Measurements from ENCODE around the gene SLC41A3. TPM values are rescaled to one million over a fixed set of nuclear protein-coding genes. Genes with fewer than 3 reads are reported as not detected.
"Not testable (repeated sequence)": the region's sequence is repeated elsewhere in the genome, so short reads cannot be mapped to it uniquely, and the experiment has no call there.

Gene SLC41A3
- total RNA-seq, 4 donors from 2014 or later: 22.7 to 41.5 (median 29.1) TPM

DNA sequence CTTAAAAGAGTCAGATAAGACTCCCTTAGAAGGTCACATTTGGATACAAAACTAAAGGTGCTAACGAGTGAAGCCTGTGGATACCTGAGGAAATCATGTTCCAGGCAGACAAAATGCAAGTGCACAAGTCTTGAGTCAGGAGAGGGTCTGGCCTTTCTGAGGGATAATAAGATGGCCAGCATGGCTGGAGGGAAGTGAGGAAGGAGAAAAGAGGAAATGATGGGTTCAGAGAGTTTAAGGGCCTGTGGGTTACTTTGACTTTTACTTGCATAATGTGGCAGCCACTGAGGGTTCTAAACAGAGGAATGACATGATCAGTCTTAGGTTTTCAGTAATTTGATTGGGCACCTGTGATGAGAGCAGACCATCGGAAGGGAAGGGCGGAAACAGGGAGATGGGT is 118.4 kb downstream of the SLC41A3 start:
- in situ Hi-C loops (cut with MboI; ENCODE audit: low pct_ligation_motif_present in 1 of 4, low pct_unique_long_range_greater_than_20kb in 1 of 4, low sequenced_read_pairs in 3 of 4) (no loop called here), intact Hi-C loops (cut with DNase I; ENCODE audit: low total_unique reads) (no loop called here)

GRCh38 chr3:125963834-125964233 is 120.1 kb downstream of the SLC41A3 start:
- H3K27me3 ChIP-seq: peaks cover 21% of the 10 kb centered on the region
- intact Hi-C loops (cut with DNase I; ENCODE audit: low total_unique reads); H3K36me3 ChIP-seq; in situ Hi-C loops (cut with MboI; ENCODE audit: low pct_ligation_motif_present in 1 of 4, low pct_unique_long_range_greater_than_20kb in 1 of 4, low sequenced_read_pairs in 3 of 4); H3K9me3 ChIP-seq; H3K4me3 ChIP-seq; H3K4me1 ChIP-seq; H3K27ac ChIP-seq; DNase-seq: not testable (repeated sequence)
- 59 to 83% methylated on average over 1 of the region's 1 CpG for WGBS, 2 donors (ENCODE audit: low coverage in 1 of 2)

More for the DNA sequence above, 118.4 kb downstream of the SLC41A3 start:
- whole genome bisulfite sequencing, 2 donors (ENCODE audit: low coverage in 1 of 2): 71 to 86% methylated on average over 3 of the region's 3 CpGs
- TF ChIP-seq, protein P1, sequence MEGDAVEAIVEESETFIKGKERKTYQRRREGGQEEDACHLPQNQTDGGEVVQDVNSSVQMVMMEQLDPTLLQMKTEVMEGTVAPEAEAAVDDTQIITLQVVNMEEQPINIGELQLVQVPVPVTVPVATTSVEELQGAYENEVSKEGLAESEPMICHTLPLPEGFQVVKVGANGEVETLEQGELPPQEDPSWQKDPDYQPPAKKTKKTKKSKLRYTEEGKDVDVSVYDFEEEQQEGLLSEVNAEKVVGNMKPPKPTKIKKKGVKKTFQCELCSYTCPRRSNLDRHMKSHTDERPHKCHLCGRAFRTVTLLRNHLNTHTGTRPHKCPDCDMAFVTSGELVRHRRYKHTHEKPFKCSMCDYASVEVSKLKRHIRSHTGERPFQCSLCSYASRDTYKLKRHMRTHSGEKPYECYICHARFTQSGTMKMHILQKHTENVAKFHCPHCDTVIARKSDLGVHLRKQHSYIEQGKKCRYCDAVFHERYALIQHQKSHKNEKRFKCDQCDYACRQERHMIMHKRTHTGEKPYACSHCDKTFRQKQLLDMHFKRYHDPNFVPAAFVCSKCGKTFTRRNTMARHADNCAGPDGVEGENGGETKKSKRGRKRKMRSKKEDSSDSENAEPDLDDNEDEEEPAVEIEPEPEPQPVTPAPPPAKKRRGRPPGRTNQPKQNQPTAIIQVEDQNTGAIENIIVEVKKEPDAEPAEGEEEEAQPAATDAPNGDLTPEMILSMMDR (IDR thresholded peaks at IDR 0.05): no peak
- TF ChIP-seq POLR2A (IDR thresholded peaks at IDR 0.05) (no peak), EP300 (IDR thresholded peaks at IDR 0.05; ENCODE audit: low read depth) (no peak), POLR2AphosphoS5 (IDR thresholded peaks at IDR 0.05) (no peak)
- H3K4me3 ChIP-seq: no peak overlapping the region
- peaks cover 16% of the 10 kb centered on the region for H3K27me3 ChIP-seq
- H3K36me3 ChIP-seq: no peaks in the 10 kb centered on the region
- H3K4me1 ChIP-seq: no peaks in the 10 kb centered on the region
- H3K9me3 ChIP-seq: no peaks in the 10 kb centered on the region
- H3K27ac ChIP-seq: no peak overlapping the region
- no peak for DNase-seq

- Histone ChIP-seq H3K9me3 (no peaks in the 10 kb centered on the region), H3K4me1 (no peaks in the 10 kb centered on the region), H3K27me3 (peaks cover 41% of the 10 kb centered on the region), H3K36me3 (no peaks in the 10 kb centered on the region), H3K27ac (no peak overlapping the region), H3K4me3 (no peak overlapping the region)
- WGBS, 2 donors (ENCODE audit: low coverage in 1 of 2): 29 to 97% methylated on average over 1 to 6 of the region's 6 CpGs
- DNase-seq: no peak
- TF ChIP-seq POLR2AphosphoS5 (IDR thresholded peaks at IDR 0.05): no peak
- no peak for TF ChIP-seq EP300 (IDR thresholded peaks at IDR 0.05; ENCODE audit: low read depth)
- TF ChIP-seq, protein P1 (IDR thresholded peaks at IDR 0.05): no peak
- TF ChIP-seq POLR2A (IDR thresholded peaks at IDR 0.05): no peak
- in situ Hi-C loops (cut with MboI; ENCODE audit: low pct_ligation_motif_present in 1 of 4, low pct_unique_long_range_greater_than_20kb in 1 of 4, low sequenced_read_pairs in 3 of 4): no loop called here
- intact Hi-C loops (cut with DNase I; ENCODE audit: low total_unique reads): no loop called here
These were observed 122.7 kb downstream of the SLC41A3 start for GRCh38 chr3:125961289-125961589.

DNA sequence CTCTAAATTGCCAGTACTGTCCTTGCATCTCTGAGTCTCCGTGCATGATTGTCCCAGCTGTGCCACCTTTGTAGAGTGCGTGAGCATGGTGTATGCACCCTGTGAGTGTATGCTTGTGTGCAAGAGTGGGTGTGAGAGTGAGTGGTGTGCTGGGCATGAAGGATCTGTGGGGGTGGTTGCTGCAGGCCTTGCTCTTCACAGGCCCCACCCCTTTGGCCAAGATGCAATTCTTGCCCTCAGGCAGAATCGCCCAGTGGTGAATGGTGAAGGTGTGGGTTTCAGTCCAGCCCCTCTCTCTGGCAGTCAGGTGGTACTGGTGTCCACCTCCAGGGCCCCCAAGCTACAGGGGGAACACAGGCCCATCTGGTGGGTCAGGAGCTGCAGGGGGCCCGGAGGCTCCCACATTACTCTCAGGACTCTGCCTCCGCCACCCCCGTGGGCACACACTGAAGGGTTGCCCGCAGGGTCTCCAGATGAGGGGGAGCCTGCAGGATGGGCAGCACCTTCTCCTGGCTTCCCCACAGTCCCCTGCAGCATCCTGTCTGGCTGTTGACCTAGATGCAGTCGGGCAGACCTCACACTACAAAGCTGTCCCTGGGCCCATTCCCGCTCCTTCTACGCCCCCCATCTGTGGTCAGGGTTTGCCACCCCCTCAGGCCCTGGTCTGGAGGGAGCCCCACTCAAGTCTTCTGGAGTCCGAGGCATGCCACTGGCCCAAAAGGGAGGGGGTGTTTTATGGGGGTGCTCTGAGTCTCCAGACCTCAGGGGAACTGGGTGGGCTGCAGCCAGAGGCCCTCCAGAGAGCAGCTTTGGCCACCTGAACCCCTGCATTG is 123.3 kb downstream of the SLC41A3 start:
- no peak for DNase-seq
- H3K9me3 ChIP-seq: no peaks in the 10 kb centered on the region
- H3K27ac ChIP-seq: no peak overlapping the region
- H3K27me3 ChIP-seq: peaks cover 47% of the 10 kb centered on the region
- H3K4me1 ChIP-seq: no peaks in the 10 kb centered on the region
- 85% methylated on average over 9 of the region's 11 CpGs; no CpG with 5 or more reads in 1 of the 2 donors for WGBS, 2 donors (ENCODE audit: low coverage in 1 of 2)
- in situ Hi-C loops (cut with MboI; ENCODE audit: low pct_ligation_motif_present in 1 of 4, low pct_unique_long_range_greater_than_20kb in 1 of 4, low sequenced_read_pairs in 3 of 4) (no loop called here), intact Hi-C loops (cut with DNase I; ENCODE audit: low total_unique reads) (no loop called here)
- TF ChIP-seq EP300 (IDR thresholded peaks at IDR 0.05; ENCODE audit: low read depth) (no peak), POLR2A (IDR thresholded peaks at IDR 0.05) (no peak), POLR2AphosphoS5 (IDR thresholded peaks at IDR 0.05) (no peak)
- TF ChIP-seq, protein P1 (IDR thresholded peaks at IDR 0.05): no peak
- H3K4me3 ChIP-seq: no peak overlapping the region
- no peaks in the 10 kb centered on the region for H3K36me3 ChIP-seq

GRCh38 chr3:125960066-125960424 is 123.9 kb downstream of the SLC41A3 start:
- Histone ChIP-seq H3K27me3 (peaks cover 52% of the 10 kb centered on the region), H3K9me3 (no peaks in the 10 kb centered on the region), H3K27ac (no peak overlapping the region), H3K36me3 (no peaks in the 10 kb centered on the region), H3K4me3 (no peak overlapping the region), H3K4me1 (no peaks in the 10 kb centered on the region)
- TF ChIP-seq POLR2A (IDR thresholded peaks at IDR 0.05) (no peak), EP300 (IDR thresholded peaks at IDR 0.05; ENCODE audit: low read depth) (no peak), POLR2AphosphoS5 (IDR thresholded peaks at IDR 0.05) (no peak)
- TF ChIP-seq, protein P1 (IDR thresholded peaks at IDR 0.05): no peak
- intact Hi-C loops (cut with DNase I; ENCODE audit: low total_unique reads) (no loop called here), in situ Hi-C loops (cut with MboI; ENCODE audit: low pct_ligation_motif_present in 1 of 4, low pct_unique_long_range_greater_than_20kb in 1 of 4, low sequenced_read_pairs in 3 of 4) (no loop called here)
- 96% methylated on average over 13 of the region's 14 CpGs; no CpG with 5 or more reads in 1 of the 2 donors for WGBS, 2 donors (ENCODE audit: low coverage in 1 of 2)
- no peak for DNase-seq

Data from transverse colon (tissue), 4 donors.